ENCODE data around the gene PRM3.

Gene PRM3

DNA sequence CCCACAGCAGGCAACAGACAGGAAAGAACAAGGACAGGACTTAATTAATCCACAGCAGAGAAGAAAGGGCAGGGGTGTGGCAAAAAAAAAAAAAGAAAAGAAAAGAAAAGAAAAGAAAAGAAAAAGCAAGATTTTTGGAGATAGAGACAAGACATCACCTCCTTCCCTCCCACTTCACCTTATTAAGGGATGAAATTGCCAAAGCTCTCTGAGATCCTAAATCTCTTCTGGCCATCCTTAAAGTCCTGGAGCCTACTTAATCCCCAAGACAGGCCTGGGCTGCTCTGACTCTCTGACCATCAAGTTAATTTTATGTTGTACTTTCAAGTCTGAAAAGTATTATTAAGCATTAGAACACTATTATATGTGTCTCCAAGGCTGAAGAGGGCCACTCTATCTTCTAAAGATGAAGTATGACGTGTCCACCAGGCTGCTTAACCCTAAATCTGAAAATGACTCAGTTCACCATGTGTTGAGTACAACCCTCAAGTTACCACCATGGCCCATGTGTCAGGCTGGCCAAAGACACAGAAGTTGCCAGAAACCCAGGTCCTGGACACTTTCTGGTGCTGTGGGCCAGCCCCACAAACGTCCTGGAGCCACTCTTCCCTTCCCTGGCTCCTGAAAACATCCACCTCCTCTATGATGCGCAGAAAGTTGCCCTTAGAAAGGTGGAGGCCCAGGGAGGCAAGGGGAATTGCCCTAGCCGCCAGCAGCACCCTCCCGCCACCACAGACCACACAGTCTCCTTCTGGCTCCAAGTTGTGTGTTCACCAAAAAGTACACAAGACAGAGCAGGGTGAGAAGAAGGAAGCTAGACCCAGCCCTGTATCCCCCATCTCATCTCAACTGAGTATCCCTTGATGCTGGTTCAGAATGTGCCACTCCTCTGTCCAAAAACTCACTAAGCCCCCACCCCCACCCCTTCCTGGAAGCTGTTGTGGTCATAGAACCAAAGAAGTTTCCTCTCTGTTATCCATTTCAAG is 20.1 kb downstream of the PRM3 start:
- peaks cover 13% of the 10 kb centered on the region for H3K4me1 ChIP-seq (ENCODE audit: insufficient read depth, low read length)
- H3K9me3 ChIP-seq (ENCODE audit: control insufficient read depth, insufficient read depth, low read length) = no peaks in the 10 kb centered on the region
- peaks cover 11% of the 10 kb centered on the region for H3K36me3 ChIP-seq (ENCODE audit: insufficient read depth, low read length)
- H3K9ac ChIP-seq (ENCODE audit: low read depth, low read length) = peak overlapping the region; percentile 79

GRCh38 chr16:11252482-11252931 is 20.9 kb downstream of the PRM3 start:
- Histone ChIP-seq H3K36me3 (ENCODE audit: insufficient read depth, low read length) (peaks cover 11% of the 10 kb centered on the region), H3K4me1 (ENCODE audit: insufficient read depth, low read length) (peaks cover 12% of the 10 kb centered on the region), H3K9me3 (ENCODE audit: control insufficient read depth, insufficient read depth, low read length) (no peaks in the 10 kb centered on the region), H3K9ac (ENCODE audit: low read depth, low read length) (no peak overlapping the region)

DNA sequence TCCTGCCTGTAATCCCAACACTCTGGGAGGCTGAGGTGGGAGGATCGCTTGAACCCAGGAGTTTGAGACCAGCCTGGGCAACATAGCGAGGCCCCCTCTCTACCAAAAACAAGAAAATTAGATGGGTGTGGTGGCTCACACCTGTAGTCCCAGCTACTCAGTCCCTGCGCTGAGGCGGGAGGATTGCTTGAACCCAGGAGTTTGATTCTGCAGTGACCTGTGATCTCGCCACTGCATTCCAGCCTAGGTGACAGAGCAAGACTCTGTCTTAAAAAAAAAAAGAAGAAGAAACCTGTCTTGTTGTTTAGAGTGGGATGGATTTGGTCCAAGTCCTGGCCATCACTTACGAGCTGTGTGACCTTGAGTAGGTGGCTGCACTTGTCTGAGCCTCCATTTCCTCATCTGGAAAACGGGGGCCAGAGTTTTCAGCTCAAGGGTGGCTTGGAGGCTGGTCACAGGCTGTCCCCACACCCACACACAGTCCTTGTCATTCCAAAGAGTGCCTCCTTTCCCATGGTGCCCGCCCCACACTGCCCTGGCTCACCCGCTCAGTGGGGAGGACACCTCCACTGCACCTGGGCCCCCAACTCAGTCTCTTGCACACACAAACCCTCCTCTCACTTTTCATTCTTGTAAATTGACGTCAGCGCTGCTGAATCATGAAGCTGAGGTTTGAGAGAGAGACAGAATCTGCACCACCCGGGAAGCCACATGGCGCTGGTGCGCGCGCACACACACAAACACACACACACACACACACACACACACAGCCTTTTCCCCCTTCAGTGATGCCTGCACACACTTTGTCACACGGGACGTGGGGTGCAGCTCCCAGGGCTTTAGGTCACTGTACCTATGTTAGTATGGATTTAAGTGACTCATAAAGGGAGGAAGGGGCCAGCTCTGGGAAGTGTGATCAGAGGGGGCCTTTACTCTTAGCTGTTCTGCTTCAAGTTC is 21.6 kb downstream of the PRM3 start:
- H3K9ac ChIP-seq (ENCODE audit: low read depth, low read length) = no peak overlapping the region
- peaks cover 11% of the 10 kb centered on the region for H3K4me1 ChIP-seq (ENCODE audit: insufficient read depth, low read length)
- no peaks in the 10 kb centered on the region for H3K9me3 ChIP-seq (ENCODE audit: control insufficient read depth, insufficient read depth, low read length)
- peaks cover 11% of the 10 kb centered on the region for H3K36me3 ChIP-seq (ENCODE audit: insufficient read depth, low read length)

- H3K9ac ChIP-seq (ENCODE audit: low read depth, low read length) = no peak overlapping the region
- no peaks in the 10 kb centered on the region for H3K9me3 ChIP-seq (ENCODE audit: control insufficient read depth, insufficient read depth, low read length)
- peaks cover 11% of the 10 kb centered on the region for H3K4me1 ChIP-seq (ENCODE audit: insufficient read depth, low read length)
- peaks cover 11% of the 10 kb centered on the region for H3K36me3 ChIP-seq (ENCODE audit: insufficient read depth, low read length)
These were observed 22.5 kb downstream of the PRM3 start for GRCh38 chr16:11250786-11251524.

DNA sequence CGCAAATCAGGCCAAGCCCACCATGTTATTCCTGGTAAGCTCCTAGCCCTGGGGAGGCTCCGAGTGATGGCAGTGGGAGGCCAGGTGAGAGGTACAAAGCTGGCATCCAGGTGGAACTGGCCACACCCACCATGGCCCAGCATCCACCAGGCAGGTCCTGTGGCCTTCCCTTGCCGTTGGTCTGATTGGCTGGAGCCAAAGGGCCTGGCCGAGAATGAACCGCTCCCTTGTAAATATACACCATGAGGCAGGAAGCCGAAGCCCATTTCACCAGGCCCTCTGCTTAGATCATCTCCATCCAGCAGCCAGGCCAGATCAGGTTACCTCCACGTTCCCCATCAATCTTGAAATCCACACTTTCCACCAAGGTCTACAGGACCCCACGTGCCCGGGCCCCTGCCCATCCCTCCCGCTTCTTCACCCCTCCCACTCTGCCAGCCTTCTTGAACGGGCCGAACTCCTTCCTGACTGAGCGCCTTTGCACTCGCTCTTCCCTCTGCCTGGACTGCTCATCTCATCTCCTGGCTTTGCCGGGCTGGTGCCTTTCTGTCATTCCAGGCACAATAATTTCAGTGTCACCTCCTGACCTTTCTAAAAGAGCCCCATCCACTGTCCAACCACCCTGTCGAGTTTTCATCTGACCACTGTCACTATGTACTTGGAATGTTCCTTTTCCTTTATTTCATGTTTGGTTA is 23.2 kb downstream of the PRM3 start:
- Histone ChIP-seq H3K4me1 (ENCODE audit: insufficient read depth, low read length) (peaks cover 11% of the 10 kb centered on the region), H3K36me3 (ENCODE audit: insufficient read depth, low read length) (peaks cover 11% of the 10 kb centered on the region), H3K9me3 (ENCODE audit: control insufficient read depth, insufficient read depth, low read length) (no peaks in the 10 kb centered on the region), H3K9ac (ENCODE audit: low read depth, low read length) (no peak overlapping the region)

DNA sequence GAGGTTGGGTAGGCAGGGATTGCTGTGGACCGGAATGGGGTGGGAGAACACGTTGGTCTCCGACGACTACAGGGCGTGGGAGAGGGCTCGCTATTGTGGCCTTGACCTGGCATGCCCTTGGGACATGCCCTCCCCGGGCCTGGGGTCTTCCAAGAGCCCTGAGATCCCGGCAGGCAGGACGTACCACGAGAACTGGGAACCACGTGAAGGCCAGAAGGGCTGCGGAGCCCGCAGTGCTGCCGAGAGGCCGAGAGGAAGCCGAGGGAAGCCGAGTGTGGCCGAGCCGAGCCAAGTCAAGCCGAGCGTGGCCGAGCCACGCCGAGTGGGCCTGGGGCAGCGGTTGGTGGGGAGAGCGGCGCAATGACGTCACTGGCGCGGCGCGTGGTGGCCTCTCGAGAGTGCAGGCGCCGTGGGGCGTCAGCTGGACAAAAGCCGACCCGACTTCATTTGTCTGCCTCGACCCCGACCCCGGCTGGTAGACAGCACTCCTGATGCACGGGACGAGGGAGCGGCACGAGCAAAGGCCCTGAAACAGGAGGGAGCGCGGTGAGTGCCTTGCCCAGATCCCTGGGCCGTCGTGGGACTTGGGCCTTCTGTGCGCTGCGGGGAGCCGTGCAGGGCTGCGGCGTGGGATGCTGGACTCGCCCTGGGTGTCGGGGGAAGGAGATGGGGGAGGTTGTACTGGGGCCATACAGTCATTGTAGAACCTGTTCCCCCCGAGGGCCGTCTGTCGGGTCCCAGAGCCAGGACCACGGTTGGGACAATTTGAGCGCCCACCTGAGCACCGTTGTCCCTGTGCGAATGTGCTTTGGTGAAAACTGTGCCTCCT is 24.0 kb downstream of the PRM3 start:
- H3K9me3 ChIP-seq (ENCODE audit: control insufficient read depth, insufficient read depth, low read length) = no peaks in the 10 kb centered on the region
- H3K4me1 ChIP-seq (ENCODE audit: insufficient read depth, low read length) = peaks cover 11% of the 10 kb centered on the region
- H3K9ac ChIP-seq (ENCODE audit: low read depth, low read length) = no peak overlapping the region
- H3K36me3 ChIP-seq (ENCODE audit: insufficient read depth, low read length) = peaks cover 5% of the 10 kb centered on the region

DNA sequence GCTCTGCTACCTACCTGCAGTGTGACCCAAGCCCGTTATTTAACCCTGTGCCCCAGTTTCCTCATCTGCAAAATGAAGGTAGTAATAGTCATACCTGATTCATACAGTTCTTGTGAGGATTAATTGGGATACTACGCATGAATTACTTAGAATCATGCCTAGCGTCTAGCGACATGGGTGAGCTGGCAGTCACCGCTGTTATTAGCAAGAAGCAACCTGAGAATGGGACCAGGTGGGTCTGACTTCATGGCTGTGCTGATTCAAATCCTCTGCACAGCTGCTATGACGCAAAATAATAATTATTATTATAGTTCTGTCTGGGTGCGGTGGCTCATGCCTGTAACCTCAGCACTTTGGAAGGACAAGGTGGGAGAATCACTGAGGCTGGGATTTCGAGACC is 25.3 kb downstream of the PRM3 start:
- peaks cover under 1% of the 10 kb centered on the region; the same call in 1 of the 2 replicates for H3K4me1 ChIP-seq (ENCODE audit: insufficient read depth, low read length)
- H3K9ac ChIP-seq (ENCODE audit: low read depth, low read length) = no peak overlapping the region
- no peaks in the 10 kb centered on the region for H3K9me3 ChIP-seq (ENCODE audit: control insufficient read depth, insufficient read depth, low read length)
- H3K36me3 ChIP-seq (ENCODE audit: insufficient read depth, low read length) = peaks cover under 1% of the 10 kb centered on the region; the same call in 1 of the 2 replicates

- H3K9ac ChIP-seq (ENCODE audit: low read depth, low read length) = no peak overlapping the region
- no peaks in the 10 kb centered on the region for H3K4me1 ChIP-seq (ENCODE audit: insufficient read depth, low read length)
- H3K36me3 ChIP-seq (ENCODE audit: insufficient read depth, low read length) = no peaks in the 10 kb centered on the region
- no peaks in the 10 kb centered on the region for H3K9me3 ChIP-seq (ENCODE audit: control insufficient read depth, insufficient read depth, low read length)
These were observed 27.4 kb downstream of the PRM3 start for GRCh38 chr16:11245988-11246387.

- H3K36me3 ChIP-seq (ENCODE audit: insufficient read depth, low read length) = no peaks in the 10 kb centered on the region
- no peak overlapping the region for H3K9ac ChIP-seq (ENCODE audit: low read depth, low read length)
- no peaks in the 10 kb centered on the region for H3K9me3 ChIP-seq (ENCODE audit: control insufficient read depth, insufficient read depth, low read length)
- no peaks in the 10 kb centered on the region; the same call in 1 of the 2 replicates for H3K4me1 ChIP-seq (ENCODE audit: insufficient read depth, low read length)
These were observed 28.1 kb downstream of the PRM3 start for GRCh38 chr16:11245222-11245737.

DNA sequence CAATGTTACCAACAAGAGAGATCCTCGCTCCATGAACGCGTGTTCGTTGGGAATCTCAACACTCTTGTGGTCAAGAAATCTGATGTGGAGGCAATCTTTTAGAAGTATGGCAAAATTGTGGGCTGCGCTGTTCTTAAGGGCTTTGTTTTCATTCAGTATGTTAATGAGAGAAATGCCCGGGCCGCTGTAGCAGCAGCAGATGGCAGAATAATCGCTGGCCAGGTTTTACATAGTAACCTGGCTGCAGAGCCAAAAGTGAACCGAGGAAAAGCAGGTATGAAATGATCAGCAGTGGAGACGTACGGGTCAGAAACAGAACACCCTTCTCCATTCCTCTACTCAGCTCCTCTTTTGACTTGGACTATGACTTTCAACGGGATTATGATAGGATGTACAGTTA is 30.8 kb downstream of the PRM3 start:
- no peaks in the 10 kb centered on the region; the same call in 1 of the 2 replicates for H3K4me1 ChIP-seq (ENCODE audit: insufficient read depth, low read length)

DNA sequence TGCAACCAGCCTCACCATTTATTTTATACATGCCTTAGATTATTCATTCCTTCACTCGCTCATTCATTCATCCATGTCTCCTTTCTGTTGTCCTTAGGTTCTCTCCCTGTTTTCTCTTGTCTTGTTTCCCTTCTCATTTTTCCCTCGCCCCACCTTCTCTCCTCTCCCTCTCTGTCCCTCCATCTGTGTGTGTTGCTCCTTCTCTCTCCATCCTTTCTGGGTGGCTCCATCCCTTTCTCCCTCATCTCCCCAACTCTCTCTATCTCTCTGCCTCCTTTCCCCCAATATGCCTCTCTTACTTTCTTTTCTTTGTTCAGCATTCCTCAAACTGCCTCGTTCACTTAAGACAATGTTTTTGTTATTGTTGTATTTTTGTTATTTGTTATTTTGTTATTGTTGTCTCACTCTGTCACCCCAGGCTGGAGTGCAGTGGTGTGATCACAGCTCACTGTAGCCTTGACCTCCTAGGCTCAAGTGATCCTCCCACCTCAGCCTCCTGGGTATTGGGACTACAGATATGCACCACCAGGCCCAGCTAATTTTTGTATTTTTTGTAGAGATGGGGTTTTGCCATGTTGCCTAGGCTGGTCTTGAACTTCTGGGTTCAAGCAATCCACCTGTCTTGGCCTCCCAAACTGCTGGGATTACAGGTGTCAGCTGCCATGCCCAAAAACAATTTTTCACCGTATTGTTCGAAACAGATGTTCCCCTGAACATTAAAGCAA is 31.8 kb downstream of the PRM3 start:
- Histone ChIP-seq H3K36me3 (ENCODE audit: insufficient read depth, low read length) (no peaks in the 10 kb centered on the region), H3K9ac (ENCODE audit: low read depth, low read length) (no peak overlapping the region), H3K4me1 (ENCODE audit: insufficient read depth, low read length) (no peaks in the 10 kb centered on the region; the same call in 1 of the 2 replicates), H3K9me3 (ENCODE audit: control insufficient read depth, insufficient read depth, low read length) (no peaks in the 10 kb centered on the region)

More for the DNA sequence above, 30.8 kb downstream of the PRM3 start:
- Histone ChIP-seq H3K9me3 (ENCODE audit: control insufficient read depth, insufficient read depth, low read length) (no peaks in the 10 kb centered on the region), H3K36me3 (ENCODE audit: insufficient read depth, low read length) (no peaks in the 10 kb centered on the region), H3K9ac (ENCODE audit: low read depth, low read length) (no peak overlapping the region)
